SK-N-MC (cell line): Measurements from ENCODE around the gene DCDC2B.

Experiments used
- EZH2 ChIP-seq: fragments of 200-600 bp; sonication (generic); IDR thresholded peaks from one replicate; pipeline ENCODE4 v1.6.1; 2017; ENCODE audit warnings: antibody characterized with exemption
- POLR2AphosphoS5 ChIP-seq: IDR thresholded peaks from 2 replicates; pipeline ENCODE4 v1.6.1; 2012; ENCODE audit warnings: mild to moderate bottlenecking, low read depth, low read length, borderline replicate concordance

GRCh38 chr1:32170991-32171390 is 37.9 kb upstream of the DCDC2B start:
- TF ChIP-seq EZH2 (no peak), POLR2AphosphoS5 (no peak)
